Bronchus fibroblast of lung (primary cell): ENCODE measurements around the gene SPATA9. TPM values are rescaled to one million over a fixed set of nuclear protein-coding genes. Genes with fewer than 3 reads are reported as not detected.

Experiments used
- total RNA-seq: library from RNA; depleted of rRNA; stranded (reverse); fragments of >200 nt; gene quantifications from 2 replicates; pipeline ENCODE4 v1.2.3, GENCODE V29; 2015

The SPATA9 gene, protein sequence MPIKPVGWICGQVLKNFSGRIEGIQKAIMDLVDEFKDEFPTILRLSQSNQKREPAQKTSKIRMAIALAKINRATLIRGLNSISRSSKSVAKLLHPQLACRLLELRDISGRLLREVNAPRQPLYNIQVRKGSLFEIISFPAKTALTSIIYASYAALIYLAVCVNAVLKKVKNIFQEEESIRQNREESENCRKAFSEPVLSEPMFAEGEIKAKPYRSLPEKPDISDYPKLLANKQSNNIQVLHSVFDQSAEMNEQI
- total RNA-seq: 0.15 and 0.84 TPM in 2 replicates

DNA sequence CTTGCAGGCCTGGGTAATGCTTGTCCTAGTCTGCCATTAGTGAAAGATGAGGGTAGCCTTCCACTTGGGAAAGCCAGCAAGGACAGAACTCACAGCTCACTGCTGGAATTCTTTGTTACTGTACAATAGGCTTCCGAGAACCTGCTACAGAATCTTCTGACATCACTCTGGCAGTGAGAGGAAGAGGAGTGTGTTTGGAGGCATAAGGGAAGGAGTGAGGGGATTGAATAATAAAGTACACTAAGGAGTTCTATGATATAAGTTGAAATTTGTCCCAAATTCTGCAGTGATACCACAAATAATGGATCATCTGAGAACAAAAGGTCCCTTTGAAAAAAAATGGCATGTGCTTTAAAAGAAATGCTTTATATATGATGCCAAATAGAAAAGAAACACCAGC, at the start of gene SPATA9:
Gene SPATA9, minus strand, starts transcription at position 101 of the 400 bp plus-strand sequence. CDS start 137 bp downstream, outside the sequence.

DNA sequence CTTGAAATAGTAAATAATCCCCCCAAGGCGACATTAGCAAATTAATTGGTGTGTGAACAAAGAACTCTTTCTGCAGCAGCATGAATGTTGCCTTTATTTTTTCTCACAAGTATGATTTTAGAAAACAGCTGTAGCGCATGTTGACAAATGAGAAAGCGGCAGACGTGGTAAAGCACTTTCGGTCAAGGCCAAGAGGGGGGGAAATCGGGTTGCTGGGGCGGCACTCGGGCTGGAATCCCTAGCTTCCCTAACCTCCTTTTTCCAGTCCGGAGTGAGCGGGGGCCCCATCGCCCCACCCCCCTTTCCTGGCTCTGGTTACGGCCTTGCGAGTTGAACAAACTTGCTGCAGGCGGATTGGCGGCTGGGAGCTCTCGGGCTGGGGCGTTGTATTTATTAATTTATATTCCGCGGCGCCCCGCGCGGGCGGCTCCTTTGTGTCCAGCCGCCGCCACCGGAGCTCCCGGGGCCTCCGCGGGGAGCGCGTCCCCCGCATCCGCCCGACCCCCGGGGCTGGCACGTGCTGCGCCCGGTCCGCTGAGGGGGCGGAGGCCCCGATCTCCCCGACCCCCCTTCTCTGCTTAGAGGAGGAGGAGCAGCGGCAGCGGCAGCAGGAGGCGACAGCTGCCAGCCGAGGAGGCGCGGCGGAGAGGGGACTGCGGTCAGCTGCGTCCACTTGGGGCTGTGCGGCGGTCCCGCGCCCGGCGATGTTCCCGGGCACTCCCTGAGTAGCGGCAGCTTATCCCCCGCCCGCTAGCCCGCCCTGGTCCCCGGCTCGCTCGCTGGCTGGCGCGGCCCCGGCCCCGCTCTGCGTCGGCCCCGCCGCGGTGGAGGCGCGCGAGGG, 48.2 kb upstream of the SPATA9 start, which contains the start of gene RHOBTB3:
Gene RHOBTB3, plus strand, starts transcription at position 607 of the 841 bp plus-strand sequence. CDS start 347 bp downstream, outside the sequence.

DNA sequence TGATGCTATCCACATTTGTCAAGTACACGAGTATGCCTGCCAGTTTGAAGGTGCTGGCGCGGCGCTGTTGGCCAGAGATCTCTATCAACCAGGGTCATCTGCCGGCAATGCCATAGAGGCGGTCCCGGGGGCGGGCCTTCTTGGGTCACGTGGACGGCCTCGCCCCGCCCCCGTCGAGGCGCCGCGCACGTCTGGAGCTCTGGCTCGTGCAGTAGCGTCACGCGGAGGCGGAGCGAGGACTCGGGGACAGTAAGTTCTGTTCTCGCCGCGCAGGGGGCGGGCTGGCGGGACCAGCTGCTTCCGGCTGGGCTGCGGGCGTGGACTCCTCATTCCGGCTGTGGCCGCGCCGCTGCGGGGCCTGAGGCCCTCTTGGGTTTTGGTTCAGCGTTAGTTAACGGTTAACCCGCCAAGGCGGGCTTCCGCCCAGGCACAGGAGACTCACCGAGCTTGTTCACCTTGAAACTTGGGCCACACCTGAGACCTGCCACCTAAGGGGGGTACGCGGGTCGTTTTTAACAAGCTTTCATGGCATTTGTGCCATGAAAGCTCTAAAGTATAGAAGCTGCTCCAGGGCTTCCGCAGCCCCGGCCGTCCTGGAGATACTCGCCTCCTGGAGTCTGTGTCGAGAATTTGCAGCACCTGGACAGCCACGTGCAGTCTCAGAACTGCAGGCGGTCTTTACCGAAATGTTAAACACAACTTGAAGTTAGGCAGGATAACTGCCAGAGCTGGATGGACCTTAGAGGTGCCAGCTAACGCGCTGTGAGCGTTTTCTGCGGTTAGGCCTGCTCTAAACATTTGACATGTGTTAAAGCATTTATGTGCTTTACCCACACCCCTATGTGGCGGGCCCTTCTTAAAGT, 36.0 kb downstream of the SPATA9 start, which contains the start of gene RFESD:
Gene RFESD, plus strand, starts transcription at position 209 of the 863 bp plus-strand sequence. CDS start 5,495 bp downstream, outside the sequence.

DNA sequence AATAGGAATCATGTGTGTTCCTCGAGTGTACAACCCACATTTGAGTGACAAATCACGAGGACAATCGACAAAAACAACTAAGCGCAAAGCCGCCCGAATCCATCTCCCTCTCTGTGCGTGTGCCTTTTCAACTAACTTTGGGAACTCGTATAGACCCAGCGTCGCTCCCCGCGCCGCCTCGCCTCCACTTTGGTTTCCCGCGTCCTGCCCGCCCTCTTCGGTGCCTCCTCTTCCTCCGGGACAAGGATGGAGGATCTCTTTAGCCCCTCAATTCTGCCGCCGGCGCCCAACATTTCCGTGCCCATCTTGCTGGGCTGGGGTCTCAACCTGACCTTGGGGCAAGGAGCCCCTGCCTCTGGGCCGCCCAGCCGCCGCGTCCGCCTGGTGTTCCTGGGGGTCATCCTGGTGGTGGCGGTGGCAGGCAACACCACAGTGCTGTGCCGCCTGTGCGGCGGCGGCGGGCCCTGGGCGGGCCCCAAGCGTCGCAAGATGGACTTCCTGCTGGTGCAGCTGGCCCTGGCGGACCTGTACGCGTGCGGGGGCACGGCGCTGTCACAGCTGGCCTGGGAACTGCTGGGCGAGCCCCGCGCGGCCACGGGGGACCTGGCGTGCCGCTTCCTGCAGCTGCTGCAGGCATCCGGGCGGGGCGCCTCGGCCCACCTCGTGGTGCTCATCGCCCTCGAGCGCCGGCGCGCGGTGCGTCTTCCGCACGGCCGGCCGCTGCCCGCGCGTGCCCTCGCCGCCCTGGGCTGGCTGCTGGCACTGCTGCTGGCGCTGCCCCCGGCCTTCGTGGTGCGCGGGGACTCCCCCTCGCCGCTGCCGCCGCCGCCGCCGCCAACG, 62.5 kb downstream of the SPATA9 start, which contains the start of gene GPR150:
Gene GPR150, plus strand, starts transcription at position 58 of the 840 bp plus-strand sequence. Its CDS starts 189 bp downstream, at position 247.

Other genes starting within 250 kb of the SPATA9 start
- 49.2 and 54.6 TPM in 2 replicates for gene SKIC3, start 128.0 kb downstream of the SPATA9 start, total RNA-seq
- 8.2 and 9.4 TPM in 2 replicates for gene ARSK, start 127.9 kb downstream of the SPATA9 start, total RNA-seq
- gene GPR150, start 62.9 kb downstream of the SPATA9 start, total RNA-seq: 0.34 and 0.59 TPM in 2 replicates
- 1.5 and 2.2 TPM in 2 replicates for gene RFESD, start 36.2 kb downstream of the SPATA9 start, total RNA-seq
- gene RHOBTB3, start 48.3 kb upstream of the SPATA9 start, total RNA-seq: 68.2 and 91.3 TPM in 2 replicates
- gene GLRX, start 139.7 kb upstream of the SPATA9 start, total RNA-seq: 108 and 112 TPM in 2 replicates